HG02852 (cell line): ENCODE data around the gene GOPC.
"Not testable (repeated sequence)": the region's sequence is repeated elsewhere in the genome, so short reads cannot be mapped to it uniquely, and the experiment has no call there.

Source experiments
- ATAC-seq: cut with Tn5 transposase; IDR thresholded peaks from one replicate; pipeline ENCODE4 v1.9.1; 2021; ENCODE audit warnings: mild to moderate bottlenecking, moderate library complexity; ENCODE audit not compliant: unreplicated experiment

Gene GOPC

DNA sequence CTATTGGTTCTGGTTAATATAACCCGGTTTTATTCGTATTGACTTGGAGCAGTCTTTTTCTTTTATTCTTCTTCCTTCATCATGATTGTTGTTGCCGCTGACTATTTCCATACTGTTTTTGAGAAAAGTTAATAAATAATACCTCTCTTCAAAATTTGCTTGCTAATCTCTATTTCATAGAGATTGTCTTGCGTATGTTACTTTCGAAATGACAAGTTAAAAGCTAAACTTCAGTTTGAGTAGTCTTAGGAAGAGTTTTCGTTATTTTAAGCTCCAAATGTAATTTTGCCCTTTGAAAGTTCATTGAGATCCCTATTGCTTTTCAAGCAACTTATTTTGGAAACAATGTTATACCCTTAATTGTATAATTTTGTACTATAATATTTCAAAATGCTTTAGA, 83.4 kb downstream of the GOPC start:
- ATAC-seq = no peak

DNA sequence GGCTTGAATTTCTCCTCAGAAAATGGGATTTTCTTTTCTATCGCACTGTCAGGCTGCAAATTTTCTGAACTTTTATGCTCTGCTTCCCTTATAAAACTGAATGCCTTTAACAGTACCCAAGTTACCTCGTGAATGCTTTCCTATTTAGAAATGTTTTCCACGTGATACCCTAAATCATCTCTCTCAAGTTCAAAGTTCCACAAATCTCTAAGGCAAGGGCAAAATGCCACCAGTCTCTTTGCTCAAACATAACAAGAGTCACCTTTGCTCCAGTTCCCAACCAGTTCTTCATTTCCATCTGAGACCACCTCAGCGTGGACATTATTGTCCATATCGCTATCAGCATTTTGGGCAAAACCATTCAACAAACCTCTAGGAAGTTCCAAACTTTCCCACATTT, 84.3 kb downstream of the GOPC start:
- not testable (repeated sequence) for ATAC-seq

DNA sequence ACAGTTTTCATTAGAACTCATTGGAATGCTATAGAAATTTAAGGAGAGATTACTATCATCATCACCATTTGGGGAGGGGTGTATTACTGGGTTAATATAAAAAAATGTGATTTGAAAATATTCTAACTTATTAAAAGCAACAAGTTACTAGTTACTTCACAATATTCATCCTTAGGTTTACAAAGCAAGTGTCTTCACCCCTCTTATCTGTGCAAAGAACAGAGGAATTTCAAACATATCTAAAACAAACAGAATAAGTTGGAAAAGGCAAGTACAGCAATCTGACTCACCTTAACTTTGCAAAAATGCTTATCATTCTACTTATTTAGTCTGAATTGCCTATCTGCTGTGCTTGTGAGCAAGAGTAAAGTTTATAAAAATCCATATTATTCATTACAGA, 87.0 kb downstream of the GOPC start:
- no peak for ATAC-seq

DNA sequence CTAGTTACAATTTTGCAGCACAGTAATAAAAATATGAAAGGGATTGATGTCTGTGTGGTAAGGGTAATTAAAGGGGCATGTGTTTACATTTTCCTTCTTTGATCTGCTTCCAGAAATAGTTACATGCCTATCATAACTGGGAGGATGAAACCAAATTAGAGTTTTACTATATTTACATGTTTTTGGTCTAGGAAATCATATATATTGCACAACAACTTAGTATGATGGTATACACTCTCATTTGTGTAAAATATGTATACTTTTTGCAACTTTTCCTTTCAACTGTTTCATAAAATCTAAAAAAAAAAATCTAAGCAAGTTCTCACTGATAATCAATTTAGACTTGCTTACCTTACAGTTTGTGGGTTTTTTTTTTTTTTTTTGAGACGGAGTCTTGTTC, 87.7 kb downstream of the GOPC start:
- no peak for ATAC-seq

DNA sequence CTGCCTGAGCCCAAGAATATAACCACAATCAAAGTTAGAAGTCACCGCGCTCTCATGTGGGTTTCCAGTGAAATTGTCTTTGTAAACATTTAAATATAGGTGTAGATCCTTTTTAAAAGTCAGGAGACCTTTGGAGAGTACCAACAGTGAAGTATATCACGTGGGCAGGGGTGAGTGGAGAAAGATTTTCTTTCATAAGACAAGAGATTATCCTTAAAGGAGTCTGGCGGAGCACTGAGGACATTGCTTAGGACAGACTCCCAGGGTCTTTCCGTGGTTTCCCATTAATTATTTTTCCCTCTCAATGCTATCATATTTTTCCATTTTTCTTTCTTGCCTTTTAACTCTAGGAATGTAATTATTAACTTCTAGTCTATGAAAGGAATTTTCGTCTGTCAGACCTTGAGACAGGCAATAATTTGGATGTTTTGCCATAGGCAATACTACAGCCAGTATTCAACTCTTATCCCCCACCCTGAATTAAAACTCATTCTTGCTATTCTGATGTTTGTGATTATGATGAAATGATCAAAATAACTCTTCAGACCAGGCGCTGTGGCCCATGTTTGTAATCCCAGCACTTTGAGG, 88.4 kb downstream of the GOPC start:
- no peak for ATAC-seq

DNA sequence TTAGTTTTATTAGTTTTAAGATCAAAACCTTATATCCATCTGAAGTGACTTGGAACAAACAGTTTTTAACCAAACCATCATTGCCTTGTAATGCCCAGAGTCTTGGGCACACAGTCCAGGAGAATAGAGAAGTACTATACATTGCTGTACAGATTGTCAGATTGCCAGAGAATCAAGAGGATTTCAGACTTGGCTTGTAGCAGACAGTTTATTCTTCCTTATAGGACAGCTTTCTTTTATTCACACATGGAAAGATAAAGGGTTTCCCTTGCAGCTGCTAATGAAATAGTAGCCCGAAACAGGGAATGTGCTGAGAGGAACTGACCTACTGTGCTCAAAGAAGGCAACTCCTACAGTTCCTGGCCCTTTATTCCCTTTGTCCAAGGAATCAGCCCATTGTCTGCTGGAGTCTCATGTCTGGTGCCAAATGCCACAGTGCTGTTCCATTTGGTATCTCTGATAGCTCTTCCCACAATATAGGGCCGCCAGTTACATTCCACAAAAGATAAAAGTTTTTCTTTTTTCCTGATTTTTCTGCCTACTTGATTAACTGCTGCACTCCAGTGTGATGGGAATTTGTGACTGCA, 89.2 kb downstream of the GOPC start:
- ATAC-seq = no peak

DNA sequence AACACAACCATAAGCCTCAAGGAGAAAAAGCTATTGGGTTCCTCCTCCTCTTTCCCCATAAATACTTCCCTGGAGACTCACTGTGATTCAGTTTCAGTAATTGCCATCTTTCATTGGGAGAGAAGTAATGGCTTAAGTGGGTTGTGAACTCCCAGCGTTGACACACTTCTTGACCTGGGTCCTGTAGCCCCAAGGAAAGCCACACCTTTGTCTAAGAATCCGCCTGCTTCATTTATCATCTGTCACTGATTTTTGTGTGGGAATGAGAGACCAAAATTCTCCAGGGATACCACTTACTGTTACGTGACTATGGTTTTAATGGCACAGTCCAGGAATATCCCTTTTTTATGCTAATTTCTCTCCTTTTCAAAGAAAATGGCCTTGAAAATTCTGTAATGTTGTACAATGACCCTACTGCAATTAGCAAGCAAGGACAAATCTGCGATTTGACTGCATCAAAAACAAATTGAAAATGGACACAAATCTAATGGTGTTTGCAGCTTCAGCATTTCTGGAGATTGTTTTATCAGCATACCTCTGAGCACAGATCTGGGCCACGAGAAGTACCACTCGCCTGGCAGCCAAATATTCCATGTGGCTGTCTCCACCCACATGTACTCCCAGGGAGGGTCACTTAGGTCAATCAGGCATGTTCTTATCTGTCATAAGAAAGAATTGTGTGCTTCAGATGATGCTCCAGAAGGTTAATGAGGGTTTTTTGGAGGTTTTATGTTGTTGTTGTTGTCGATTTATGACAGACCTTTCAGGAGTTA, 90.1 kb downstream of the GOPC start:
- no peak for ATAC-seq
